ENCODE data around the gene SPARC.
"Not testable (repeated sequence)": the region's sequence is repeated elsewhere in the genome, so short reads cannot be mapped to it uniquely, and the experiment has no call there.

SPARC gene, protein sequence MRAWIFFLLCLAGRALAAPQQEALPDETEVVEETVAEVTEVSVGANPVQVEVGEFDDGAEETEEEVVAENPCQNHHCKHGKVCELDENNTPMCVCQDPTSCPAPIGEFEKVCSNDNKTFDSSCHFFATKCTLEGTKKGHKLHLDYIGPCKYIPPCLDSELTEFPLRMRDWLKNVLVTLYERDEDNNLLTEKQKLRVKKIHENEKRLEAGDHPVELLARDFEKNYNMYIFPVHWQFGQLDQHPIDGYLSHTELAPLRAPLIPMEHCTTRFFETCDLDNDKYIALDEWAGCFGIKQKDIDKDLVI

DNA sequence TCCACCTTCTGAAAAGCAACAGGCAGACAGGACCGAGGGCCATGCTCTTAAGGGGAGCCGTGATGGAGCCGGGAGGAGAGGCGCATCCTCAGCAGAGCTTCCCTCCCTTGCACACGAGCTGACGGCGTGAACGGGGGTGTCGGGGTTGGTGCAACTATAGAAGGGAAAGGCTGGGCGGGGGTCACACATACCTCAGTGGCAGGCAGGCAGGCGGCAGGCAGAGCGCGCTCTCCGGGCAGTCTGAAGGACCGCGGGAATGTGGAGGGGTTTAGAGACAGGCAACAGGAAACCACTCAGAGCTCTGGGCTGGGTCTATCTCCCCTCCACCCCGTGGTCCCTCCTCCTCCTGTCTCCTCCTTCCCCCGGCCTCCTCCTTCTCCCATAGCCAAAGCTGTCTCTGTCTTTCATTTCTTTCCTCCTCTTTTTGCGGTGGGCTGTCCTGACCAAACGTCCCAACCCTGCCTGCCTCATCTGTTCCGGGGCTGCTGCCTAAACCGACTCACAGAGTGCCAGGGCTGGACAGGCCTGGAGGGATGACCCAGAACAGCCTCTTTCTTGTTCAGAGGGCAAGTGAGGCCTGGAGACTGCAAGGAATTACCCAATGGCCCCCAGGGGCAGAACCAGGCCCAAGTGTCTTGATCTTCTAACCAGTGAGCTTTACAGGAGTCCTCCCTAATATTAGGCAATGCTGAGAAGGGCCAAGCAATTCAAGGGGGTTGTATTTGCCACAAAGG is at the start of gene SPARC:
TSS of gene SPARC (minus strand) at position 242 of the 734 bp plus-strand sequence. CDS start 10,727 bp downstream, outside the sequence.
- peaks cover 15% of the 10 kb centered on the region for H3K36me3 ChIP-seq (ENCODE audit: control insufficient read depth, insufficient read depth, low read length, severe bottlenecking)
- no peaks in the 10 kb centered on the region for H3K9me3 ChIP-seq (ENCODE audit: control insufficient read depth, low read length)
- DNase-seq (ENCODE audit: low read depth), result peak; percentile 96
- H3K4me3 ChIP-seq (ENCODE audit: low read length), result peak within 1 kb of the TSS; percentile 90
- H3K27me3 ChIP-seq (replicated peaks; ENCODE audit: control insufficient read depth, insufficient read depth, low read length), result no peaks in the 10 kb centered on the region
- peak within 1 kb of the TSS; percentile 99 for H3K9ac ChIP-seq (ENCODE audit: low read length)
- peaks cover 33% of the 10 kb centered on the region for H3K4me1 ChIP-seq (ENCODE audit: control insufficient read depth, insufficient read depth, low read length)

DNA sequence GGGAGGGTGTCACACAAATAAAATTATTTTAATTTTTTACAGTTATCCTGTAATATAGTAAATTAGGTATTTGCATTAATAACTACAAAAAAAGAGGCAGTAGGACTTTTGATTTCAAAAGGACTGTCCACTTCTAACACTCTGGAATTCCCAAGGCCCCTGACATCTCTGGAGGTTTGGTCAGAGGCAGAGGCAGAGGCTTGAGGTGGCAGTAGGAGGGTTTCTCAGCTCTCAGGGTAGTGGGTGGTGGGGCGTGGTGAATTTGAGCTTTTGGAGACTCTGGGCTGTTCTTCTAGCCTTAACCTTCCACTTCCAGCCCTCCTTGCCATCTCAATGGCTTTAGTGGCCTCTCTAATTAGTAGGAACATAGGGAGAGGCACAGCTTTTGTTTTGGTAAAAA is 48.9 kb upstream of the SPARC start:
- DNase-seq (ENCODE audit: low read depth), result no peak
- Histone ChIP-seq H3K9me3 (ENCODE audit: control insufficient read depth, low read length) (no peaks in the 10 kb centered on the region), H3K4me1 (ENCODE audit: control insufficient read depth, insufficient read depth, low read length) (peaks cover 36% of the 10 kb centered on the region), H3K9ac (ENCODE audit: low read length) (no peak overlapping the region), H3K4me3 (ENCODE audit: low read length) (no peak overlapping the region), H3K27me3 (replicated peaks; ENCODE audit: control insufficient read depth, insufficient read depth, low read length) (no peaks in the 10 kb centered on the region), H3K36me3 (ENCODE audit: control insufficient read depth, insufficient read depth, low read length, severe bottlenecking) (no peaks in the 10 kb centered on the region)

DNA sequence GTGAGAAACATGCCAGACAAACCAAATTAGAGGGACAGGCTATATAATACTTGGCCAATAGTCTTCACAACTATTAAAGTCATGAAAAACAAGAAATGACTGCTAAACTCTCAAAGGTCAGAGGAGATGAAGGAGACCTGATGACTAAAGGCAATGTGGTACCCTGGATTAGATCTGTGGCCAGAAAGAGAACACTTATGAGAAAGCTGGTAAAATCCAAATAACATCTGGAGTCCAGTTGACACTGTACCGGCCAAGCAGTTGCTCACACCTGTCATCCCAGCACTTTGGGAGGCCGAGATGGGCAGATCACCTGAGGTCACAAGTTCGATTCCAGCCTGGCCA is 47.3 kb upstream of the SPARC start:
- no peak overlapping the region for H3K4me3 ChIP-seq (ENCODE audit: low read length)
- H3K9ac ChIP-seq (ENCODE audit: low read length), result no peak overlapping the region
- no peaks in the 10 kb centered on the region for H3K36me3 ChIP-seq (ENCODE audit: control insufficient read depth, insufficient read depth, low read length, severe bottlenecking)
- no peak for DNase-seq (ENCODE audit: low read depth)
- H3K27me3 ChIP-seq (replicated peaks; ENCODE audit: control insufficient read depth, insufficient read depth, low read length), result no peaks in the 10 kb centered on the region
- H3K9me3 ChIP-seq (ENCODE audit: control insufficient read depth, low read length), result no peaks in the 10 kb centered on the region
- peaks cover 21% of the 10 kb centered on the region for H3K4me1 ChIP-seq (ENCODE audit: control insufficient read depth, insufficient read depth, low read length)

DNA sequence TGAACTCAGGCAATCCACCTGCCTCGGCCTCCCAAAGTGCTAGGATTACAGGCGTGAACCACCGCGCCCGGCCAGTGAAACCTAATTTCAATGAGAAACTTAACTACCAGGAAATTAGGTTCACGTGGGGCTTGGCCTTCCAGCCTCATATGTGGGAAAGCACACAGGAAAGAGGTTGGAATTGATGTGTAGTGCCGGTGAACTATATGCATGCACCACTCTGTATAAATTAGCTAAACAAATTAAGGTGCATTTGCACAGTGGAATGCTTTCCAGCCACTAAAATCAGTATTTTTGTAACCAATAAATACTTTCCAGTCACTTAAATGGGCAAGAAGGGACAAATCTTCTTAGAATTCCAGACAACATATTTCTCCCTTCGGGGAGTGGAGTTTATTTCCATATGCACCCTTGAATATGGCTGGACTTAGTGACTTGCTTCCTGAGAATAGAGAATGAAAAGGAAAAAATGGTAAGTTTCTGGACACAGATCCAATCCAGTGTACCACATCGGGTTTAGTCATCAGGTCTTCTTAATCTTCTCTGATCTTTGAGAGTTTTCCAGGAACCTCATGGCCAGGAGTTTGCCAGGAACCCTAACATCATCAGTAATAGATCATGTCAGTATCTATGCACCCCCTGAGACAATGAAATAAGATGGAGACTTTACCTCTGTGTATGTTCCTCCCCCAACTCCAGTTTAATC is 46.8 kb upstream of the SPARC start:
- Histone ChIP-seq H3K9ac (ENCODE audit: low read length) (no peak overlapping the region), H3K36me3 (ENCODE audit: control insufficient read depth, insufficient read depth, low read length, severe bottlenecking) (no peaks in the 10 kb centered on the region), H3K9me3 (ENCODE audit: control insufficient read depth, low read length) (no peaks in the 10 kb centered on the region), H3K27me3 (replicated peaks; ENCODE audit: control insufficient read depth, insufficient read depth, low read length) (no peaks in the 10 kb centered on the region), H3K4me3 (ENCODE audit: low read length) (no peak overlapping the region), H3K4me1 (ENCODE audit: control insufficient read depth, insufficient read depth, low read length) (peaks cover 17% of the 10 kb centered on the region)
- DNase-seq (ENCODE audit: low read depth), result no peak

DNA sequence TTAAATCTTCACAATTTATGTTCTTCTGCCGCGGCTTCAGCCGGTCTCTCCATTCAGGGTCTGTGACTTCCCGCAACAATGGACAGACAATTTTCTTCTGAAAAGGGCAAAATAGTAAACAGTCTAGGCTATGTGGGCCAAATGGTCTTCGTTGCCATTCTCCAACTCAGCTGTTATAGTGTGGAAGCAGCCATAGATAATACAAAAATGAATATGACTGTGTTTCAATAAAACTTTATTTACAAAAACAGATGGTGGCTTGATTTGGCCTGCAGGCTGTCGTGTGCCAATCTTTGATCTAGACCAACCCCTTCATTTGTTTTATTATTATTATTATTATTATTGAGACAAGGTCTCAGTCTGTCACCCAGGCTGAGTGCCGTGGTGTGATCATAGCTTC is 43.7 kb upstream of the SPARC start:
- no peaks in the 10 kb centered on the region for H3K9me3 ChIP-seq (ENCODE audit: control insufficient read depth, low read length)
- H3K9ac ChIP-seq (ENCODE audit: low read length), result no peak overlapping the region
- H3K36me3 ChIP-seq (ENCODE audit: control insufficient read depth, insufficient read depth, low read length, severe bottlenecking), result no peaks in the 10 kb centered on the region
- DNase-seq (ENCODE audit: low read depth), result no peak
- no peaks in the 10 kb centered on the region for H3K27me3 ChIP-seq (replicated peaks; ENCODE audit: control insufficient read depth, insufficient read depth, low read length)
- no peak overlapping the region for H3K4me3 ChIP-seq (ENCODE audit: low read length)
- no peaks in the 10 kb centered on the region for H3K4me1 ChIP-seq (ENCODE audit: control insufficient read depth, insufficient read depth, low read length)

DNA sequence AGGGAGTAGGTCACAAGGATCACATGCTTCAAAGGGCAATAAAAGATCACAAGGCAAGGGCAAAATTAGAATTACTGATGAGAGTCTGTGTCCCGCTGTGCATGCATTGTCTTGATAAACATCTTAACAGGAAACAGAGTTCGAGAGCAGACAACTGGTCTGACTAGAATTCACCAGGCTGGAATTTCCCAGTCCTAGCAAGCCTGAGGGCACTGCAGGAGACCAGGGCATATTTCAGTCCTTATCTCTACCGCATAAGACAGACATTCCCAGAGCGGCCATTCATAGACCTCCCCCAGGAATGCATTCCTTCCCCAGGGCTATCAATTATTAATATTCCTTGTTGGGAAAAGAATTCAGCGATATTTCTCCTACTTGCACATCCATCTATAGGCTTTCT is 42.9 kb upstream of the SPARC start:
- not testable (repeated sequence) for H3K4me3 ChIP-seq (ENCODE audit: low read length); H3K36me3 ChIP-seq (ENCODE audit: control insufficient read depth, insufficient read depth, low read length, severe bottlenecking); H3K27me3 ChIP-seq (replicated peaks; ENCODE audit: control insufficient read depth, insufficient read depth, low read length); H3K9me3 ChIP-seq (ENCODE audit: control insufficient read depth, low read length); H3K4me1 ChIP-seq (ENCODE audit: control insufficient read depth, insufficient read depth, low read length); H3K9ac ChIP-seq (ENCODE audit: low read length); DNase-seq (ENCODE audit: low read depth)

DNA sequence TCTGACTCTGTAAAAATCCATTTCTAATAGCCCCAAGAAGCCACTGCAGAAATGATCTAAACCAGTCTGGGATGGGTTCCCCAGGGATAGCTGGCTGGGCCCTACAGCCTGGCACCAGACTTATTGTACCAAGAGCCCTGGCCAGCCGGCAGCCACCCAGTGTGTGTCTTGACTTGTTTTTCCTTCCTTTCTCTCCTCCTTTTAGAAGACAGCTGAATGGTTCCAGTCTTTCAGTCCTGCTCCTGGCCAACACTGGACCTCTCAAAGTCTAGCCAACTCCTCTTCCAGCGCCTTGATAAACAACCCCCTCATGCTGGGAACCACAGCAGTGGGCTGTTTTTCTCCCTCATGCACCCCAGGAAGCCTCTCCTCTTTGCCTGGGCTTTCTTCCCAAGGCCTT is 37.6 kb upstream of the SPARC start:
- peaks cover 22% of the 10 kb centered on the region for H3K4me1 ChIP-seq (ENCODE audit: control insufficient read depth, insufficient read depth, low read length)
- H3K4me3 ChIP-seq (ENCODE audit: low read length), result no peak overlapping the region
- H3K27me3 ChIP-seq (replicated peaks; ENCODE audit: control insufficient read depth, insufficient read depth, low read length), result no peaks in the 10 kb centered on the region
- no peaks in the 10 kb centered on the region for H3K9me3 ChIP-seq (ENCODE audit: control insufficient read depth, low read length)
- H3K36me3 ChIP-seq (ENCODE audit: control insufficient read depth, insufficient read depth, low read length, severe bottlenecking), result no peaks in the 10 kb centered on the region
- H3K9ac ChIP-seq (ENCODE audit: low read length), result no peak overlapping the region
- DNase-seq (ENCODE audit: low read depth), result no peak

DNA sequence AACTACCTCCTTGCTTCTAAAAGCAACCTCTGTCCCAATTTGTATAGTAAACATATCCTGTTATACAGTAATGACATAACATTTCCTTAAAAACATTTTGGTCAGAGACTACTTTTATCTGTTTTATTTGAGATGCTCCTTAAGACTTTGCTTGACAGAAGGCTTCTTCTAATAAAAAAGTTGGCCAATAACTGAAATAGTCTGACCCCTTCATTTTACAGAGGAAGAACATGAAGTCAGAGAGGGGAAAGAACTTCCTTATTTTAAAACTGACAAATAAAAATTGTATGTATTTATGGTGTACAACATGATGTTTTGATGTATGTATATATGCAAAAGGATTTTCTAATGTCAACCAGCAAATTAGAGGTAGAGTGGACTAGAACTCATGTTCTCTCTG is 35.8 kb upstream of the SPARC start:
- Histone ChIP-seq H3K4me3 (ENCODE audit: low read length) (no peak overlapping the region), H3K9me3 (ENCODE audit: control insufficient read depth, low read length) (no peaks in the 10 kb centered on the region), H3K9ac (ENCODE audit: low read length) (no peak overlapping the region), H3K4me1 (ENCODE audit: control insufficient read depth, insufficient read depth, low read length) (peaks cover 39% of the 10 kb centered on the region), H3K27me3 (replicated peaks; ENCODE audit: control insufficient read depth, insufficient read depth, low read length) (no peaks in the 10 kb centered on the region), H3K36me3 (ENCODE audit: control insufficient read depth, insufficient read depth, low read length, severe bottlenecking) (no peaks in the 10 kb centered on the region)
- no peak for DNase-seq (ENCODE audit: low read depth)

DNA sequence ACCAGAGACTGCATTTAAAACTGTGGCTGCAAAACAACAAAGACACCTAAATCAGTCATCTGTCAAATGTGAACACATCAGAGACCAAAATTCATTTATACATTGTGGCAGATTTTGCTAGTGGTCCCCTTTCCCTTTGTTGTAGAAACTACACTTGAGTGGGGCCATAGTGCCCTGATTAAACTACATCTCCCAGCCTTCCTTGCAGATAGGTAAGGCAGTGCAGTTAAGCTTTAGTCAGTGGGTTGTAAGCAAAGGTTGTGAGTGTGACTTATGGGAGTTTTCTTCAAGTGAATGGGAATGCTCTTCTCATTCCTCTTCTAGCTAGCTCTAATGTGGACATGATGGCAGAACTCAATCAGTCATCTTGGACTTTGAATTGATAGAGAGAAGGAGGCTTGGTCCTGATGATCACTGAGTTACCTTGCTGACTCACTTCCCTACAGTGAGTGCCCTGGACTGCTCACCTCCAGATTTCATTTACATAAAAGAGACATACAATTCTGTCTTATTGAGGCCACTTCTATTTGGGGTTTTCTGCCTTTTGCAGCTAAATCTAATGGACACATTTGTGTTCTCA is 35.2 kb upstream of the SPARC start:
- Histone ChIP-seq H3K9ac (ENCODE audit: low read length) (peak overlapping the region; percentile 18), H3K9me3 (ENCODE audit: control insufficient read depth, low read length) (no peaks in the 10 kb centered on the region), H3K4me3 (ENCODE audit: low read length) (no peak overlapping the region), H3K36me3 (ENCODE audit: control insufficient read depth, insufficient read depth, low read length, severe bottlenecking) (no peaks in the 10 kb centered on the region), H3K27me3 (replicated peaks; ENCODE audit: control insufficient read depth, insufficient read depth, low read length) (no peaks in the 10 kb centered on the region), H3K4me1 (ENCODE audit: control insufficient read depth, insufficient read depth, low read length) (peaks cover 46% of the 10 kb centered on the region)
- DNase-seq (ENCODE audit: low read depth), result no peak

DNA sequence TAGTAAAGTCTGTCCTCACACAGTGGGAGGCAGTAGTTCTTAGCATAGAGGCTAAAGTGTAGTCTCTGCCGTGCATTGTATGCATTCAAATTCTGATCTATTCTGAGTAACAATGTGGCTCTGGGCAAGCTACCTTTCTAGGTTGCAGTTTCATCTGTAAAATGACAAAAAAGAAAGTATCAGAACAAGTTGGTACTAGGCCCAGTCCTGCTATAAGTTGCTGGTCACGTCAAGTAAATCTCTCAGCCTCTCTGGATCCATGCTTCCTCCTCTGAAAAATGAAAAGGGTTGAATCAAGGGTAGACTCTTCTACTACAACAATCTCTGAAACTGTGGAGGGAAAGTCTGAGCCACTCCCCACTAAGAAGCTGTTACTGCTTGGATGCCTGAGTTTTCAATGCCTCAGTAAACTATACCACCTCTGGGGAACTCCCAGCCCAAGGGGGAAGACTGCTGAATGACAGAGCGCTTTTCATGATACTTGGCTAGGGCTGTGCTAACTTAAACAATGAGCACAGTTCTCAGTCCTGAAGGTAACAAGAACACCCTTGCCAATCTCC is 34.5 kb upstream of the SPARC start:
- H3K9me3 ChIP-seq (ENCODE audit: control insufficient read depth, low read length), result no peaks in the 10 kb centered on the region
- H3K4me1 ChIP-seq (ENCODE audit: control insufficient read depth, insufficient read depth, low read length), result peaks cover 48% of the 10 kb centered on the region
- DNase-seq (ENCODE audit: low read depth), result no peak
- H3K27me3 ChIP-seq (replicated peaks; ENCODE audit: control insufficient read depth, insufficient read depth, low read length), result no peaks in the 10 kb centered on the region
- H3K36me3 ChIP-seq (ENCODE audit: control insufficient read depth, insufficient read depth, low read length, severe bottlenecking), result no peaks in the 10 kb centered on the region
- peak overlapping the region; percentile 18 for H3K9ac ChIP-seq (ENCODE audit: low read length)
- no peak overlapping the region for H3K4me3 ChIP-seq (ENCODE audit: low read length)

DNA sequence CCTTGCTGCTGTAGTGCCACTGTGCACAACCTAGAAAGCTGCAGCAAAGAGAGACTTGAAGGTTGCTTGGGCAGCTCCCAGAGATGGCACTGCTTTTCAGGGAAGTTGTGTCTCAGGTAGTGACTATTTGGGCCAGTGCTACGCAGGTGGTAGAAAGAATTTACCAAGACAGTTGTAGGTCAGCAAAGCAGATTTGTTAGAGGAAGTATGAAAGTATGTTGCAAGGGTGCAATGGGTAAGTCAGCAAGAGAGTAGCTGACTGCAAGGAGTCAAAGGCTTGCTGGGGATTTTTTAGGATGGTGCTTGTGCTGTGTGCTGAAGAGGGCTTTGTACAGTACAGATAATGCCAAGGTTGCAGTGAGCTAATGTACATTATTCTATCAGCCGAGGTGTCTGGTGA is 33.5 kb upstream of the SPARC start:
- Histone ChIP-seq H3K27me3 (replicated peaks; ENCODE audit: control insufficient read depth, insufficient read depth, low read length) (no peaks in the 10 kb centered on the region), H3K9me3 (ENCODE audit: control insufficient read depth, low read length) (no peaks in the 10 kb centered on the region), H3K9ac (ENCODE audit: low read length) (peak overlapping the region; percentile 86), H3K36me3 (ENCODE audit: control insufficient read depth, insufficient read depth, low read length, severe bottlenecking) (no peaks in the 10 kb centered on the region), H3K4me3 (ENCODE audit: low read length) (no peak overlapping the region), H3K4me1 (ENCODE audit: control insufficient read depth, insufficient read depth, low read length) (peaks cover 48% of the 10 kb centered on the region)
- DNase-seq (ENCODE audit: low read depth), result no peak

Data from adipocyte (in vitro differentiated cells).